ENCODE data around the gene ATP2C2.
"Not testable (repeated sequence)": the region's sequence is repeated elsewhere in the genome, so short reads cannot be mapped to it uniquely, and the experiment has no call there.

ATP2C2 gene

DNA sequence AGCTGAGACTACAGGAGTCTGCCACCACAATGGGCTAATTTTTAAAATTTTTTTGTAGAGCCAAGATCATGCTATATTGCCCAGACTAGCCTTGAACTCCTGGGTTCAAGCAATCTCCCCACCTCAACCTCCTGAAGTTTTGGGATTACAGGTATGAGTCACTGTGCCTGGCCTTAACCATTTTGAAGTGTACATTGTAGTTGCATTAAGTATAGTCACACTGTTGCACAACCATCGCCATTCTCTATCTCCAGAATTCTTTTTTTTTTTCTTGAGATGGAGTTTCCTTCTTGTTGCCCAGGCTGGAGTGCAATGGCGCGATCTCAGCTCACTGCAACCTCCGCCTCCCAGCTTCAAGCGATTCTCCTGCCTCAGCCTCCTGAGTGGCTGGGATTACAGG is 35.1 kb downstream of the ATP2C2 start:
- DNase-seq: not testable (repeated sequence)

DNA sequence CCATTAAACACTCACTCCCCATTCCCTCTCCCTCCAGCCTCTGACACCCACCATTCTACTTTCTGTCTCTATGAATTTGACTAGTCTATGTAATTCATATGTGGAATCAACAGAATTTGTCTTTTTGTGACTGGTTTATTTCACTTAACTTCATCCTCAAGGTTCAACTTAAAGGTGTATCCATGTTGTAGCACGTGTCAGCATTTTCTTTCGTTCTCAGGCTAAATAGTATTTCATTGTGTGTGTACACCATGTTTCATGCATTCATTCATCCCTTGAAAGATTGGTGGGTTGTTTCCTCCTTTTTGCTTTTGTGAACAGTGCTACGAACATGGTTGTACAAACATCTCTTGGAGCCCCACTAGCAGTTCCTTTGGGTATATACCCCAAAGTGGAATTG is 36.0 kb downstream of the ATP2C2 start:
- no peak for DNase-seq

DNA sequence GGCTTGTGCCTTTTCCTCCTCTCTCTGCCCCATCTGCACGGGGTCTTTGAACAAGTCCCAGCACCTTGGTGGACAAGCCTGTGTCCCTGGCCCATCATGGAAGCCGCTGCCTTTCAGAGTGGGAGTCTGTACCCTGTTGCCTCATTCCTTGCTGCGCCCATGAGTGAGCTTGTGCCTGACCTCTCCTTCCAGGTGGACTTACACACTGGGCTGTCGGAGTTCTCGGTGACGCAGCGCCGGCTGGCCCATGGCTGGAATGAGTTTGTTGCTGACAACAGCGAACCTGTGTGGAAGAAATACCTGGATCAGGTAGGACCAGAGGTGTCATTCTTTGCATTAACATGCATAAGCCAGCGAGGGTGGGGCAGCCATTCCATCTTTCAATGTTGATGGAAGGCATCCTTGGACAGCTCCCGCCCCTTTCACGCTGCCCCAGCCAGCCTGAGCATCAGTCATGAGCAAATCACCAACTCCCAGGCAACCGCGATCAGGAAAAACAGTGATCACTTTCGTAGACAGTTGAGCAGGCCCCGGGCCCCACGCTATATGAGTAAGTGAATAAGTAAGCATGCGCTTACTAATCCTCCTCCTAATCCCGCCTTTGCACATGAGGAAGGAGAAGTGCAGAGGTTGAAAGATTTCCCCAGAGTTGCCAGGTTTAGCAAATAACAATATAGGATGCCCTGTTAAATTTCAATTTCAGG is 36.8 kb downstream of the ATP2C2 start:
- DNase-seq: no peak

DNA sequence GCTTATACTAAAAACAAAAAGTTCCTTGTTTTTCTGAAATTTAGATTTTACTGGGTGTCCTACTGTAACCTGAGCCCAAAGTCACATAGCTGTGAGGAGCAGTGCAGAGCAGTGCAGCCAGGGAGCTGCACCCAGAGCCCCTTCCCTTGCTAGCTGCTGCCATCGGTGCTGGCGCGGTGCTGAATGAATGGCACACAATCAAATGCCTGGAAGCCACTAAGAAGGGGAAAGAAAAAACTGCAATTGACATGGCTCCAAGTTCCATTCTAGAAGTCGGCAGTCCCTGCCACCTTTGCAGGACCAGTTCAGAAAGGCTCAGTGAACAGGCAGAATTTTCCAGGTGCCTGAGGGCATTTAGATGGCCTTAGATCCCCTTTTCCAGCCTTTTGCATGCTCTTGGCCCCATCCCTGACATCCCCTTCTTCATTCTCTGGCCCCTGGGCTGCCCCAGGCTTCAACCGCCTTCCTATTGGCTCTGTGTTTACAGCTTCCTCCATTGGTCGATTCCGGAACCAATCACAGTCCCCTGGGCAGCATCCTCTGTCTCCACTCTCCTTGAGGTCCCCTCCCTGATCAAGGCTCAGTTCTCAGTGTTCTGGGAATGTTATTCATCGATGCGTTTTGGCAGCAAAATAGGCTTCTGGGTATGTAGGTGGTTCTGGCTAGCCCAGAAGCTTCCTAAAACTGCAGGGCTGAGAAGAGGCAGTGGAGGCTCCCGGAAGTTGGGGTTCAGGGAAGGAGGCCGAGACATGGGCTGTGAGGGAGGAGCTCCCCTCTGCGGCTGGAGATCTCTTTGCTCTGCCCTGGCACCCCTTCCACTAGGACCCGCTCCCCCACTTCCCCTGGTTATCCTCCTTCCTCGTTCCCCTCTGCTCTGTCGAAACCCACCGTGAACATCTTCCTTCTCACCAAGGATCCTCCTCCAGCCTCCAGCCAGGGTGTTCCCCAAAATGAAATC is 37.9 kb downstream of the ATP2C2 start:
- DNase-seq: no peak

DNA sequence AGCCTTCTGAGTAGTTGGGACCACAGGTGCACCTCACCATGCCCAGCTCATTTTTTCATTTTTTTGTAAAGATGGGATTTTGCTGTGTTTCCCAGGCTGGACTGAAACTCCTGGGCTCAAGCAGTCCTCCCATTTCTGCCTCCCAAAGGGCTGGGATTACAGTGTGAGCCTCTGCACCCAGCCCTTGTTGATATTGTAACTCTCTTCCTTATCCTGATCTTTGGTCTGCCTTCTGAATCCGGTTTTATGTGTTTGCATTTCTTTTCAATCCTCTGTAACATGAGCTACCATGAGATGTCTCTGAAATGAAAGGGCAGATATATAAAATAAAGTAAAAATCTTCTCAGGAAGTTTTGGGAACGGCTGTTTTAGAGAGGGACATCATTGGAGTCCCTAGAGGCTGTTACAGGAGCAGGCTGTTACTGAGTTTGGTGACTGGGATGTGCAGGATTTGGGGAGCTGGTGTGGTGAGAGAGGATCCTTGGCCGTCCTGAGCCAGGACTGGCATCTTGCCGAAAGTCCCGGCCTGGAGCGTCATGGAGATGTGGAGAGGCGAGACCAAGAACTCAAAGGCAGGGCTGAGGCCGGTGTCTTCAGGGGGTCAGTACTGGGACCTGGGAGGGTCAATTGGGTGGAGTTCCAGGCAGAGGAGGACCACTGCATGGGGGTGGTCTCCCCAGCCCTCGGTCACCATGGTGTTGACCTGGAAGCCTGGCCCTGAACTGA is 39.4 kb downstream of the ATP2C2 start:
- DNase-seq: no peak

DNA sequence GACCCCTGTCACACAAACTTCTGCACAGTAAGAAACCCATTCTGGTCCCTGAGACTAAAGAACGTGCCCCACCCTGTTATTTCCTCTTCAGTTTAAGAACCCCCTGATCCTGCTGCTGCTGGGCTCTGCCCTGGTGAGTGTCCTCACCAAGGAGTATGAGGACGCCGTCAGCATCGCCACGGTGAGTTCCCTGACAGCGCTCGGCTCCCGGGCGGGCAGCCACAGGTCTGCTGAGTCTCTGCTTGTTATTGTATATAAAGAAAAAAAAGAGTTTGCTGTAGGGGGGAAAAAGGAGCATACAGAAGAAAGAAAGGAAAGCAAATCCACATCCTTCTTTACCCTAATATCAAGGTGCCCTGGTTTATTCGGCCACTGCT is 40.0 kb downstream of the ATP2C2 start:
- no peak for DNase-seq

DNA sequence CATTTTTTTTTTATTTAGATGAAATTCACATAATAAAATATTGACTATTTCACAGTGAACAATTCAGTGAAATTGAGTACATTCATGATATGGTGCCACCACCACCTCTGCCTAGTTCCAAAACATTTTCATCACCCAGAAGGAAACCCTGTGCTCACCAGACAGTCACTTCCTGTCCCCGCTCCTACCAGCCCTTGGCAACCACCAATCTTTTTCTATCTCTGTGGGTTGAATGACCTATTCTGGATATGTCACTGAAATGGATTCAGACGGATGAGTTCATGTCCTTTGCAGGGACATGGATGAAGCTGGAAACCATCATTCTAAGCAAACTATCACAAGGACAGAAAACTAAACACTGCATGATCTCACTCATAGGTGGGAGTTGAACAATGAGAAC is 40.5 kb downstream of the ATP2C2 start:
- DNase-seq: no peak

DNA sequence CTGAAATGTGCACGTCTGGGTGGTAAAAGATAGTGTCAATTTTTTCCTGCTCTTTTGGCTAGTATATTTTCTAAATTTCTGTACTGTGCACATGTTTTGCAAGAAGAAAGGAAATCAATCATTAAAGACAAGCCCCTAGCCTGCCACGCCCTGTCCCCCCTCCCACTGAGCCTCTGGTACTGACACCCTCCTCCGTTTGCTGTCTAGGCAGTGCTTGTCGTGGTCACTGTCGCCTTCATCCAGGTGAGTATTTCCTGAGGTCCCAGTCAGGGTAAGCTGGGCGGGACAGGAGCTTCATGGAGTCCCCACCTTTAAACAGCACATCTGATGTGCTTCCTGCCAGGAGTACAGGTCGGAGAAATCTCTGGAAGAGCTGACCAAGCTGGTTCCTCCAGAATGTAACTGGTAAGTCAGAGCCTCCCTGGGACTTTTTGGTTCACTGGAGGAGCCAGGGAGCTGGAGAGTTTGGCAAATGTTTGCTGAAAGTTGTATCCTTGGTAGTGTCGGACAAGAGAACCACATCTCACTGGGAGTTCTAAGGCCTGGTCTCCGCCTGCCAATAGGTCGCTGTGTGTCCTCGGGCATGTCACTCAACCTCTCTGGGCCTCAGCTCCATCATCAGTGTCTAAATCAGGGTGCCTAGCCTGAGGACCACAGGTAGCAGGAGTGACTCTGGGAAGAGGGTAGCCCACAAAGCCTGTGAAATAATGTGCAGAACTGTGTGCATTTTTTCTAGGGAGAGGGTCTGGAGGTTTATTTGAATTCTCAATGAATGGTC is 42.2 kb downstream of the ATP2C2 start:
- DNase-seq: no peak

DNA sequence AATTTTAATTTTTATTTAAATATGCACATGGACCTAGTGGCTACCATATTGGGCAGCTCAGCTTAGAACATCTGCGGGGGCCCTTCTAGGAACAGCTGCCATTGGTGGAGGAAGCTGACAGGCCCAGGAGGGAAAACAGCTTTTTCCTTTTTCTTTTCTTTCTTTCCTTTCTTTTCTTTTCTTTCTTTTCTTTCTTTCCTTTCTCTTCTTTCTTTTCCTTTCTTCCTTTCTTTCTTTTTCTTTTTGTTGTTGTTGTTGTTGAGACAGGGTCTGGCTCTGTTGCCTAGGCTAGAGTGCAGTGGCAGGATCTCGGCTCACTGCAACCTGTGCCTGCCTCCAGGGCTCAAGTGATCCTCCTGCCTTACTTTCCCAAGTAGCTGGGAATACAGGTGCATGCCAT is 43.4 kb downstream of the ATP2C2 start:
- no peak for DNase-seq

DNA sequence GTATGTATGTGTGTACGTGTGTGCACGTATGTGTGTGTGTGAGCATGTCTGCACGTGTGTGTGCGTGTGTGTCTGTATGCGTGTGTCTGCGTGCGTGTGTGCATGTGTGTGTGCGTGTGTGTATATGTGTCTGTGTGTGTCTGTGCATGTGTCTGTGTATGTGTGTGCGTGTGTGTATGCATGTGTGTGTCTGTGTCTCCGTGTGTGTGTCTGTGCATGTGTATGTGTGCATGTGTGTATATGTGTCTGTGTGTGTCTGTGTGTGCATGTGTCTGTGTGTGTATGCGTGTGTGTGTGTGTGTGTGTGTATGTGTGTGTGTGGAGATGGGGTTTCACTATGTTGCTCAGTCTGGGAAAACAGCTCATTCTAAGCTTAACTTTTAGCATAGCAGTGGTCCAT is 43.9 kb downstream of the ATP2C2 start:
- DNase-seq: no peak

DNA sequence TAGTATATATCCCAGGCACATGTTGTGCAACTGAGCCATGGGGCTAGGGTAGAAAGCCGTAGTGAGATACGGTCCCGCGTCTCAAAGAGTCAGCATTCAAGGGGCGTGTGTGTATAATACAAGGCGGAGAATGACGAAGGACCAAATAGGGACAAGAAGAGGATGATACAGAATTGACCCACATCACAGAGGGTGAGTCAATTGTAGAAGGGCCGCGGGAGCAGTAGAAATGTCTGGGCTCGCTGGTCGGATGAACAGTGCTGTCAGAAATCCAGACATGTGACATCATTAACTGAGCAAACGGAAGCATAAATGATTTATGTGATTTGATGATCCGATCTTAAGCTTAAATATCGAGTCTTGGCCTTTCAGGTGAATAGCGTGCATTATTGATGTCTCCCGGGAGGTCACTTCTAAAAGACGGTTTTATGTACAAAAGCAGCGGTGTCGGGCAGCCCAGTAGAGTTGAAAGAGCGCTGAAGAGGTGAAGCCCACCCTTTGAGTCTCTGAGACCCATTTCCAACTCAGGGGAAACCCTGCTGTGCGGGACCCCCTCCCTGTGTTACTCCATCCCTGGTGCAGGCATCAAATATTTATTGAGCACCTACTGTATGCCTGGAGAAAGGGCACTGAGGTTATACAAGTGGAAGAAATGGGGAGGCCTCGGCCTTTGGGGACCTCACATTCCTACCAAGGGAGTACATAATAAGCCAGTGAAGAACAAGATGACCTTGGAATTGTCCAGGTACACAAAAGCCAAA is 45.1 kb downstream of the ATP2C2 start:
- no peak for DNase-seq

DNA sequence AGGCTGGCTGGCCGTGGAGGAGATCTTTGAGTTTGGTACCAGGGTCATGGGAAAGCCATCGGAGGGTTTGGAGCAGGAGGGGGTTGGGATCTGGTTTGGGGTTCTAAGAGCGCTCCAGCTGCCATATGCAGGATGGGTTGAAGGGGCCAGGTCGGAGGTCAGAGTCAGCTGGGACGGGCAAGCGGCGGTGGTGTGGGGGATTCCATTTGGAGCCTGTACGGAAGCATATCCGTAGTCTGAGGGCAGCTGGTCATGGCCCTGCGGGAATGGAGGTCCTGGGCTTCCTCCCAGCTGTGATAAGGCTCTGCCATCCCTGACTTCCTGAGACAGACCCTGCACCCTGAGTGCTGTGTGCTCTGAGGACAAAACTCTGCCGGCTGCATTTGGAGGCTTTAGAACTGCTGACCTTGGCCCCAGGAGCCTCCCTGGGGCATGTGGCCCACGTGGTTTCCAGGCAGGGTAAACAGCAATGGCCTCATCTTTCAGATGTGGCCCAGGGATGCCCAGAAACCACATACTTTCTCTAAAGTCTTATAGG is 46.5 kb downstream of the ATP2C2 start:
- no peak for DNase-seq

DNA sequence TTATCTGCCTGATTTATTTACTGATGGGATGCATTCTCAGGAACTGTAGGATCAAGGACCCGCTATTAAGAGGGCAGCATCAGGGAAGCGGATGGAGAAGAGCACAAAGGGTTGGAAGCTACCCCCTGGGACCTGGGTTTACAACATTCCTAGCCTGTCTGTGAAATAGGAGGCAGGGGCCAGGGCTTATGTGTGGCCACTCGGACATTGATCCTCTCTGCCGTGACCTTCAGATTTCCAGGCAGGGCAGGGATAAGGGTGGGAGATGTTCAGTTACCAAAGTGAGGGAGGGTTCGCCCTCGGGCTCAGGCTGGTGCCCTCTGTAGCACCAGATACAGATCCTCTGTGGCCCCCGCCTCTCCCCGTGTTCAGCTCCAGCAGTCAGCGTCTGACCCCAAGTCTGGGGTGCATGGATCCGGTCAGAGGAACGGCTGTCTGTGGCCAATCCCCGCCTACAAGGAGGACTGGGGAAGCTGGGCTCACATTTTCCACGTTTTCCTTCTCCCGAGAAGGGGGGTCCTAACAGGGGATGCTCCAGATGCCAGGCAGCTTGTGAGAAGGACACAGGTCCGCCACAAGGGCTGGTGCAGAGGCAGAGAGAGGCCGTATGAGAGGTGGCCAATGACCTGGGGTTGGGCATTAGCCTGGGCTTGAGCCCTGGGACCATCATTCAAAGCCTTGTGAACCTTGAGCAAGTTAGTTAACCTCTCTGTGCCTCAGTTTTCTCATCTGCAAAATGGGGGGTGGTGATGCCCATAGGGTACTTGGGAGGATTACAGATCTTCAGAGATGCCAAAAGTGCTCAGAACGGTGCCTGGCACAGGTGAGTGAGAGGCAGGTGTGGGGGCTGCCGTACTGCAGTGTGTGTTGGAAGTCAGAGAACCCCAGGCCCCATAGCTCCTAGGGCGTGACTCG is 48.3 kb downstream of the ATP2C2 start:
- no peak for DNase-seq

DNA sequence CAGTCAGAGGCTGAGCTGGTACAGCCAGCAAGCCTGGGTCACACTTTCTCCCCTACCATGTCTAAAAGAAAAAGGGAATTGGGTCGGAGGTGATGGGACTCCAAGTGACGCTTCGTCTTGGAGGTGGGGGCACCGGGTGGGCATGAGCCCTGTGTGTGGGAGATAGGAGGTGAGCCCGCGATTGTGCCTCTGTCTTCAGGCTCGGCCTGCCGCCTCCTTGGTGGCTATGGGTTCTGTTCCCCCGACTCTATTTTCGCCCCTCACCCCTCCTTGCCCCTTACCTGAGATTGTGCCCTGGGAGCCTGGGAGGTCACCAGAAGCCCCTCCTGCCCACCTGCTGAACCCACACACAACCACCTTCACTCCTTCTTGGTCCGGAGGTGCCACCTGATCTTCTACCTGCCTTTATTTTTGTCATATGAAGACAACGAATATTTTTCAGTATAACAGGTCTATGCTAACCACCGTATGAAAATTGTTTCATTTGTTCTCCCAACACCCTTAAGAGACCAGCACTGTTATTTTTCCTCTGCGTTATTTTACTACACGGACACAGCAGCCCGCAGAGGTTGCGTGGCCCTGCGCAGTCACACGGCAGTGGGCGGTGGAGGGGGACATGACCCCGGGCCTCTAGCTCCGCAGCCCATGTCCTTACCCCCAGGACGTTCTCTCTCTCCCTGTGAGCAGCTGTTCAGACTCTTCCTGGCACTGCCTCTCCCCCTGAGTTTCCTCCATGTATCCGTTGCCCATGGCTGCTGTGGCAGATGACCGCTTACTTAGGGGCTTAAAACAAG is 49.9 kb downstream of the ATP2C2 start:
- no peak for DNase-seq

DNA sequence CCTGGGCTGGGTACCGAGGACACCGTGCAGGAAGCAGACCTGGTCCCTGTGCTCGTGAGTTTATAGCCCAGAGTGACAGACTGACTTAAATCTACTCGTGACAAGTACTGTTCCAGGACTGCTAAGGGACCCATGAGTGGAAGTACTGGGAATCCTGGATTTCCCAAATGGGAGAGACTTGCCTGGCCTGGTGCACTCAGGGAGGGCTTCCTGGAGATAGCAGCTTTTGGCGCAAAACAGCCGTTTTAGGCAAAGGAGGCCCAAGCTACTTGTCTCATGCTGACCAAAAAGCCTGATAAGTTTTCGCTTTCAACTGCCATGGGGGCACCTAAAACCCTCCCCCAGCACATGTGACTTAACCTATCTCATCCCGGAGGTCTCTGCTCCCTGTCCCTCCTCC is 51.4 kb downstream of the ATP2C2 start:
- DNase-seq: no peak

DNA sequence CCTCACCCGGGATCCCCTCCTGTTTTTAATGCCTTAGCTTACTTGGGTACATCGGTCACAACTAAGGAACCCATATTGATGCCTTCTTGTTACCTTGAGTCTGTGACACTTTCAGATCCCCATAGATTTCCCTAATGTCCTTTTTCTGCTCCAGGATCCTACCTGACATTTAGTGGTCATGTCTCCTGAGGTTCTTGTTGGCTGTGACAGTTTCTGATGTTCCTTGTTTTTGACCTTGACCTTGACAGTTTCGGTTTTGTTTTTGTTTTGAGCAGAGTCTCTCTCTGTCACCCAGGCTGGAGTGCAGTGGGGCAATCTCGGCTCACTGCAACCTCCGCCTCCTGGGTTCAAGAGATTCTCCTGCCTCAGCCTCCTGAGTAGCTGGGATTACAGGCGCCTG is 52.2 kb downstream of the ATP2C2 start:
- not testable (repeated sequence) for DNase-seq

DNA sequence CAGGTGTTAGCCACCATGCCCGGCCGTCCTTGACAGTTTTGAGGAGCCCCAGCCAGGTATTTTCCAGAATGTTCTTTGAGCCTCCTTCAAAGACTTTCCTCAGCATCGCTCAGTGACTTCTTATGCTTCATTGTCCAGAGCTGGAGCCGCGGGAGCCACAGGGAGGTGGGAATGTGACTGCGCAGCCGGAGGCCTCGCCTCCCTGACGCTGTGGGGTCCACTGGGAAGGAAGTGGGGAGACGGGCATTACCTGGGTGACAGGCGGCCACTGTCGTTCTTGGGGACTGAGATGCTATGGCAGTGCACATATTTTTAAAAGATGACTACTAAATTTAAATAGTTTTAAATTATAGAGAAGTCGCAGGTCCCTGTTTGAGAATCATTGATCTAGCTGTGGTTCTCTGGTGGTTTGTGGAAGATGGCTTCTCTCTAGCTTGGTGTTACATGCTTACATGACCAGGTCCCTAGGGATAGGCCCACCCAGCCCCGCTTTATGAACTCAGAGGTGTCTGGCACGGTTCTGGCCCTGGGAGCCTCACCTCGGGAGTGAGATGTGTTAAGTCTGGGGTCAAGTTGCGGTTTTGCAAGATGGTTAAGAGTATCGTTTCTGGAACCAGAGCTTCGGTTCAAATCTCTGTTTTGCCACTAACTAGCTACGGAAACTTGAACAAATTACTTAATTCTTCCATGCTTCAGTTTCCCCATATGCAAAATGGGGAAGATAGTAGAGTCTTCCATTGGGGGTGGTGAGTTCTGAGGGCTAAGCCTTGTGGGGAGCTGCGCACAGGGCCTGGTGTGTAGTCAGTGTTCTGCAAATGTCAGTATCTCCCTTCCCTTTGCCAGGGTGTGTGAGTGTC is 53.0 kb downstream of the ATP2C2 start:
- no peak for DNase-seq

DNA sequence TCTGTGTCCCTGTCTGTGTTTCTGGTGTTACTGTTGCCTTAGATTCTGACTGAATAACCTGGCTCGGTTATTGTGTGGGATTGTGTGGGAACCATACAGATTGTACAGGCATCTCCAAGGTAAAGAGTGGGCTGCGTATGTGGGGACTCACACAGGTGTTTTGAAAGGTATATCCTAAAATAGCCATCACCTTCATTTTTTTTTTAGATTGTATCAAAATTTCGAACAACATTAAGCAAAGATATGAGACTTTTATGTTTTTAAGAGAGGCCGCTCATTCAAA is 53.5 kb downstream of the ATP2C2 start:
- DNase-seq: no peak

DNA sequence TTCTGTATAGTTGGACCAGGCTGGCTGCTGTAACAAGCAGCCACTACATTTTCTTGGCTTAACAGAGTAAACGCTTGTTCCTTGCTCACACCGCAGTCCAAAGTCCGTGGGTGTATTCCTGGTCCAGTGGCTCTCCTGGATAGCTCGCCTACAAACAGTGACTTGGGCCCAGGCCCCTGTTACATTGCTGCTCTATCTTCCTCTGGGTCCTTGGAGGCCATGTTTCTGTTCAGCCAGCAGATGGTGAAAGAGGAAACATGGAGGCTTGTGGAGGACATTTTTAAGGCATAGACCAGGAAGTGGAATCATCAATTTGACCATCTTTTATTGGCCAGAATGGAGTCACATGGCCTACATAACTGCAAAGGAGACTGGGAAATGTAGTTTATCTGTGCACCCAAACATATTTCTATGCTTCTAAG is 55.1 kb downstream of the ATP2C2 start:
- DNase-seq: peak; percentile 22

All from fibroblast of skin of right quadriceps (primary cell).